Glomerular visceral epithelial cell (primary cell): ENCODE measurements around the gene GPR37L1.
"Not testable (repeated sequence)": the region's sequence is repeated elsewhere in the genome, so short reads cannot be mapped to it uniquely, and the experiment has no call there.

ENCODE experiments used
- DNase-seq: peaks from one replicate; pipeline ENCODE4 v3.0.0-alpha.2; 2016; ENCODE audit errors: extremely low spot score

Gene GPR37L1

GRCh38 chr1:202133496-202133895 lies 10.8 kb downstream of the GPR37L1 start:
- no peak for DNase-seq

GRCh38 chr1:202133989-202134388 lies 11.3 kb downstream of the GPR37L1 start:
- no peak for DNase-seq

GRCh38 chr1:202134645-202135172 lies 12.0 kb downstream of the GPR37L1 start:
- DNase-seq = no peak

GRCh38 chr1:202135221-202135721 lies 12.6 kb downstream of the GPR37L1 start:
- peak; percentile 68 for DNase-seq

- no peak for DNase-seq
Measured at GRCh38 chr1:202140833-202141232, 18.1 kb downstream of the GPR37L1 start.

- not testable (repeated sequence) for DNase-seq
Measured at GRCh38 chr1:202141468-202141867, 18.8 kb downstream of the GPR37L1 start.

GRCh38 chr1:202143011-202143767 lies 20.5 kb downstream of the GPR37L1 start:
- DNase-seq = peak; percentile 28

- peak; percentile 23 for DNase-seq
Measured at GRCh38 chr1:202143768-202144401, 21.2 kb downstream of the GPR37L1 start.

- peak; percentile 54 for DNase-seq
Measured at GRCh38 chr1:202144402-202145067, 21.8 kb downstream of the GPR37L1 start, which contains the start of gene ARL8A. Gene ARL8A (minus strand): TSS chr1:202144737. CDS start chr1:202144572, 165 bp downstream.

GRCh38 chr1:202145068-202145743 lies 22.5 kb downstream of the GPR37L1 start:
- no peak for DNase-seq

- not testable (repeated sequence) for DNase-seq
Measured at GRCh38 chr1:202145744-202146140, 23.0 kb downstream of the GPR37L1 start.

GRCh38 chr1:202146279-202146678 lies 23.6 kb downstream of the GPR37L1 start:
- DNase-seq = no peak

GRCh38 chr1:202146993-202147392 lies 24.3 kb downstream of the GPR37L1 start:
- no peak for DNase-seq

GRCh38 chr1:202148391-202148790 lies 25.7 kb downstream of the GPR37L1 start:
- no peak for DNase-seq

GRCh38 chr1:202149566-202149965 lies 26.8 kb downstream of the GPR37L1 start:
- no peak for DNase-seq

GRCh38 chr1:202150187-202150586 lies 27.5 kb downstream of the GPR37L1 start:
- no peak for DNase-seq

GRCh38 chr1:202150602-202151001 lies 27.9 kb downstream of the GPR37L1 start:
- DNase-seq = no peak

- no peak for DNase-seq
Measured at GRCh38 chr1:202151045-202151444, 28.3 kb downstream of the GPR37L1 start.

- no peak for DNase-seq
Measured at GRCh38 chr1:202152399-202152798, 29.7 kb downstream of the GPR37L1 start.

- no peak for DNase-seq
Measured at GRCh38 chr1:202153284-202153683, 30.6 kb downstream of the GPR37L1 start.

- DNase-seq = no peak
Measured at GRCh38 chr1:202154148-202154765, 31.5 kb downstream of the GPR37L1 start.
